Heart right ventricle (tissue), 16 donors: ENCODE data around the gene GH1. TPM values are rescaled to one million over a fixed set of nuclear protein-coding genes. Genes with fewer than 3 reads are reported as not detected.

Experiments
- ATAC-seq, 8 donors: fragments of 200-7000 bp; cut with Tn5 transposase; one replicate each; pipeline ENCODE4 v1.9.1; 2020; ENCODE audit warnings: mild to moderate bottlenecking in 8 of 8, moderate library complexity in 8 of 8, moderate number of reproducible peaks in 1 of 8
- DNase-seq, 2 donors: peaks; one replicate each; pipeline ENCODE4 v3.0.0-alpha.2; 2020
- H3K27ac ChIP-seq, 10 donors: fragments of 200-600 bp; sonication (generic) in 2 of 10; one replicate each; pipeline versions ENCODE4 v1.5.0 to v1.8.0; 2020 to 2022; ENCODE audit warnings: mild to moderate bottlenecking in 3 of 10
- H3K27me3 ChIP-seq, 7 donors: fragments of 200-600 bp; one replicate each; pipeline ENCODE4 v1.8.0; 2021 to 2022; ENCODE audit warnings: mild to moderate bottlenecking in 2 of 7
- H3K36me3 ChIP-seq, 9 donors: fragments of 200-600 bp; sonication (generic) in 1 of 9; one replicate each; pipeline versions ENCODE4 v1.5.0 to v1.8.0; 2020 to 2022; ENCODE audit warnings: mild to moderate bottlenecking in 2 of 9
- H3K4me1 ChIP-seq, 9 donors: fragments of 200-600 bp; sonication (generic) in 1 of 9; one replicate each; pipeline versions ENCODE4 v1.5.0 to v1.8.0; 2020 to 2022; ENCODE audit warnings: mild to moderate bottlenecking in 4 of 9
- H3K4me3 ChIP-seq, 10 donors: fragments of 200-600 bp; sonication (generic) in 2 of 10; one replicate each; pipeline versions ENCODE4 v1.5.0 to v1.8.0; 2020 to 2022; ENCODE audit warnings: mild to moderate bottlenecking in 7 of 10, moderate library complexity in 2 of 10
- H3K9me3 ChIP-seq, 11 donors: fragments of 200-600 bp in 10 of 11; sonication (generic) in 2 of 11; one replicate each; pipeline versions ENCODE4 v1.5.0 to v1.8.0; 2013 to 2022; ENCODE audit warnings: mild to moderate bottlenecking in 2 of 11, control low read depth in 1 of 11, moderate library complexity in 1 of 11
- WGBS, 2 donors: extraction: QIAGEN DNeasy Blood & Tissue Kit; methylation state at CpG; one replicate each; pipeline ENCODE4 v1.1.7; 2013; ENCODE audit warnings: inconsistent platforms in 1 of 2; 5-methylcytosine and 5-hydroxymethylcytosine counted together
- intact Hi-C, 10 donors: fragments of 100-400 bp; cut with DNase I; formaldehyde crosslinking; loops; one replicate each; pipeline versions ENCODE4 v1.11.1 to v1.14.2; 2022
- polyA plus RNA-seq, 2 donors: library from polyadenylated mRNA; stranded (reverse); fragments of 200-250 nt; gene quantifications; one replicate each; pipeline ENCODE4 v1.2.3, GENCODE V29; 2013
- total RNA-seq, 10 donors: library from RNA; stranded (reverse); fragmentation: NEBNext Ultra II Directional in 3 of 10; extraction: Animal tissue kit (Norgen Biotek cat#: 25700) in 3 of 10; gene quantifications; one replicate each; pipeline versions ENCODE4 v1.2.1 to v1.2.4, GENCODE V29; 2021 to 2023
- TF ChIP-seq, protein P1 (sequence below), 9 donors: fragments of 200-600 bp; sonication (generic) in 2 of 9; IDR thresholded peaks; one replicate each; pipeline versions ENCODE4 v1.5.0 to v1.8.0; 2021 to 2022; ENCODE audit warnings: antibody characterized with exemption in 9 of 9, mild to moderate bottlenecking in 5 of 9, moderate library complexity in 1 of 9
- donor health status: Arrhythmogenic right ventricular cardiomyopathy.
- donor health status: ischemic (EF 13 %, LVEDD 7.1; RV severe dilation, severe dysfunction).
- donor health status: healthy with polysubstance abuse.
- donor health status: DM: no; HTN: yes; CAD: no.
- donor health status: DM: no; HTN: no; CAD: no.
- donor health status: ischemic (EF 25% LVEDD 6.9; RV normal size, moderate dysfunction).
- donor health status: ischemic (EF 25% LVEDD 5.7; RV mildly dilated, moderate dysfunction).
- donor health status: healthy.
- donor health status: DM: yes; HTN: yes; CAD: no.
- donor health status: Ischemic cardiomyopathy.
- donor health status: ischemic (EF 35%, LVEDD 5.7; RV mildly dilated, moderate dysfunction).
- donor health status: nonischemic (EF 11% LVEDD 7.7; RV severe dilation, severe dysfunction).
- donor health status: DM: yes; HTN: yes; CAD: no.
- donor health status: PGD.
- donor health status: ischemic (EF 29% LVEDD 5.4; RV normal size, mild dysfunction).
- donor health status: nonischemic (EF 23%, LVEDD 6.1; RV moderate dilation, normal function).

Gene GH1
- total and polyA plus RNA-seq, 12 donors: not detected

DNA sequence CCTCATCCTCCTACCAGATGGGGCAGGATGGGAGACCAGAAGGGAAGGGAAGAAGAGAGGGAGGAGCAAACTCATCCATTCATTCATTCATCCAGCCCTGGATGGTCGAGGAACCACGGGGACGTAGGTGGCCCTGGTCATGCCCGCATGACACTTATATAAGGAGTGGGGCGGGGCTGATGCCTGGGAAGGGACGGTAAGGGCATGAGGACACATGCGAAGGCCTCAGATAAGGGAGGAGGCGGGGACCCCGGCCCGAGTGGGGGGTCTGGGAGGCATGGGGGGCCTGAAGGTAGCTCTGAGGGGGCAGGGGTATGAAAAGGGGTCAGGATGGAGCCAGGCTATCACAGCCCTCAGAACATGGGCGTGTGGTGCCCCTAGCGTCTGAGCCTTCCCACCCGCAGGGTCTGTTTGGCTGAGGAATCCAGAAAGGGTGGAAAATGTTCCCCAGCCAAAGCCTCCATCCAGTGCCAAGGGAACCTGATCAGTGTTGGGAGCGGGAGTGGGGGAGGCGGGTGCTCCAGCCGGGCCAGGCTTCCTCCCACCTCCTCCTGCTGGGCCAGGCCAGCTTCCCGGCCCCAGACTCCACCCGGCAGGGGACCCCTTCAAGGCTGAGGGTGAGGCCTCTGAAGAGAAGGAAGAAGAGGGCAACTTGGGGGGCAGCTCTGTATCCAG lies 31.1 kb upstream of the GH1 start:
- peaks cover 0 to 7% (median 0%) of the 10 kb centered on the region in 7 donors for H3K27me3 ChIP-seq
- intact Hi-C loops: loop anchor here in 5 of 10 donors (5.0 kb wide), 2 partner anchors 33 to 38 kb away; no protein-coding TSS in a partner anchor
- no peak for DNase-seq
- no peak for ATAC-seq
- no peaks in the 10 kb centered on the region for H3K36me3 ChIP-seq
- TF ChIP-seq, protein P1, sequence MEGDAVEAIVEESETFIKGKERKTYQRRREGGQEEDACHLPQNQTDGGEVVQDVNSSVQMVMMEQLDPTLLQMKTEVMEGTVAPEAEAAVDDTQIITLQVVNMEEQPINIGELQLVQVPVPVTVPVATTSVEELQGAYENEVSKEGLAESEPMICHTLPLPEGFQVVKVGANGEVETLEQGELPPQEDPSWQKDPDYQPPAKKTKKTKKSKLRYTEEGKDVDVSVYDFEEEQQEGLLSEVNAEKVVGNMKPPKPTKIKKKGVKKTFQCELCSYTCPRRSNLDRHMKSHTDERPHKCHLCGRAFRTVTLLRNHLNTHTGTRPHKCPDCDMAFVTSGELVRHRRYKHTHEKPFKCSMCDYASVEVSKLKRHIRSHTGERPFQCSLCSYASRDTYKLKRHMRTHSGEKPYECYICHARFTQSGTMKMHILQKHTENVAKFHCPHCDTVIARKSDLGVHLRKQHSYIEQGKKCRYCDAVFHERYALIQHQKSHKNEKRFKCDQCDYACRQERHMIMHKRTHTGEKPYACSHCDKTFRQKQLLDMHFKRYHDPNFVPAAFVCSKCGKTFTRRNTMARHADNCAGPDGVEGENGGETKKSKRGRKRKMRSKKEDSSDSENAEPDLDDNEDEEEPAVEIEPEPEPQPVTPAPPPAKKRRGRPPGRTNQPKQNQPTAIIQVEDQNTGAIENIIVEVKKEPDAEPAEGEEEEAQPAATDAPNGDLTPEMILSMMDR (IDR thresholded peaks at IDR 0.05): no peak
- no peak overlapping the region for H3K27ac ChIP-seq
- no peak overlapping the region for H3K4me3 ChIP-seq
- H3K4me1 ChIP-seq: peaks cover 0 to 34% (median 12%) of the 10 kb centered on the region in 9 donors
- no peaks in the 10 kb centered on the region for H3K9me3 ChIP-seq
- WGBS, 2 donors: 76 to 79% methylated on average over 18 of the region's 18 CpGs

DNA sequence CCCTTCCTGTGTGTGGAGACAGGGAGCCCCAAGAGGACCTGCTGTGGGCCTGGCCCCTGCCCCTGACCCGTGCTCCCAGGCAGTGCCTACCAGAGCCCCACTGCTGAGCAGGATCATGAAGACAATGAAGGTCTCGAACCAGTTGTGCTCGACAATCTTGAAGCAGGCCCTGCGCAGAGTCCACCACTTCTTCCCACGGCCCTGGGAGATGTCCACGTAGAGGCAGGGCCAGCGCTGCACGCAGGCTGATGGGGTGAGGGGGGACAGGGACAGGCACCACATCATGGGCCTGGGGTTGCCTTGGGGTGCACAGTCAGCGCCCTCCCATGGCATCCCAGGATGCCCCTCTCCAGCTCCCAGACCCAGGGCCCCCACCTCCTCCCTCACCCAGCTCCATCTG lies 29.9 kb upstream of the GH1 start:
- peaks cover 0 to 22% (median 2%) of the 10 kb centered on the region in 9 donors for H3K4me1 ChIP-seq
- DNase-seq (no peak), ATAC-seq (no peak)
- H3K27ac ChIP-seq: no peak overlapping the region
- TF ChIP-seq, protein P1 (IDR thresholded peaks at IDR 0.05): no peak
- intact Hi-C loops: loop anchor here in 3 of 10 donors (5.0 kb wide), 2 partner anchors 34 to 39 kb away; no protein-coding TSS in a partner anchor
- WGBS, 2 donors: 95 to 96% methylated on average over 9 of the region's 9 CpGs
- H3K4me3 ChIP-seq: no peak overlapping the region
- H3K36me3 ChIP-seq: no peaks in the 10 kb centered on the region
- H3K27me3 ChIP-seq: peaks cover 0 to 7% (median 0%) of the 10 kb centered on the region in 7 donors
- H3K9me3 ChIP-seq: no peaks in the 10 kb centered on the region

DNA sequence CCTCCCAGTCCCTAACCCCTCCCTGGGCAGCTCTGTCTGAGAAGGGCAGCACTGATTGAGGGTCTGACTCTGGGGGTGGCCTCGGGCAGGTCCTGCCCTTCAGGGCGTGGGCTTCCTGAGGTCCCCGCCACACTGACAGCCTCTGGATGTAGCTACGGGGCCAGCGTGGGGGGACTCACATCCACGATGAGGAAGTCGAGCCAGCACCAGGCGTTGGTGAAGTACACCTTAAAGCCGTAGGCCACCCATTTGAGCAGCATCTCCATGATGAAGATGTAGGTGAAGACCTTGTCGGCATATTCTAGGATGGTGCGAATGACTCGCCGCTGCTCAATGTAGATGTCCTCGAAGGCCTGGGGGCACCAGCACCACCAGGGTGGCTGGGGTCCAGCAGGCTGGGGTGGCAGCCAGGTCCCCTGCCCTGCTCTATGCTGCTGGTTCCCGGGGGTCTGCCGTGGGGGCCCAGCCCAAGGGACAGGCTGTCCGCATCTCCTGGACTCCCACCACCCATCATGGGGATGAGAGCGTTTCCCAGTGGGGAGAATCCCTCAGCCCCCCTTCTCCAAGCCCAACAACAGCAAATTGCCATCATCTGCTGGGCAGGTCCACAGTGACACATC lies 29.2 kb upstream of the GH1 start:
- DNase-seq: no peak
- 86 to 87% methylated on average over 18 of the region's 18 CpGs for WGBS, 2 donors
- Histone ChIP-seq H3K4me3 (no peak overlapping the region), H3K4me1 (peaks cover 0 to 20% (median 2%) of the 10 kb centered on the region in 9 donors), H3K36me3 (no peaks in the 10 kb centered on the region), H3K27me3 (peaks cover 0 to 7% (median 0%) of the 10 kb centered on the region in 7 donors), H3K9me3 (no peaks in the 10 kb centered on the region), H3K27ac (no peak overlapping the region)
- no peak for ATAC-seq
- intact Hi-C loops: loop anchor here in 3 of 10 donors (2.0 to 5.0 kb wide), 3 partner anchors 29 to 39 kb away; partner anchors contain the start of gene GH1 (in 1 of the 3)
- TF ChIP-seq, protein P1 (IDR thresholded peaks at IDR 0.05): no peak

DNA sequence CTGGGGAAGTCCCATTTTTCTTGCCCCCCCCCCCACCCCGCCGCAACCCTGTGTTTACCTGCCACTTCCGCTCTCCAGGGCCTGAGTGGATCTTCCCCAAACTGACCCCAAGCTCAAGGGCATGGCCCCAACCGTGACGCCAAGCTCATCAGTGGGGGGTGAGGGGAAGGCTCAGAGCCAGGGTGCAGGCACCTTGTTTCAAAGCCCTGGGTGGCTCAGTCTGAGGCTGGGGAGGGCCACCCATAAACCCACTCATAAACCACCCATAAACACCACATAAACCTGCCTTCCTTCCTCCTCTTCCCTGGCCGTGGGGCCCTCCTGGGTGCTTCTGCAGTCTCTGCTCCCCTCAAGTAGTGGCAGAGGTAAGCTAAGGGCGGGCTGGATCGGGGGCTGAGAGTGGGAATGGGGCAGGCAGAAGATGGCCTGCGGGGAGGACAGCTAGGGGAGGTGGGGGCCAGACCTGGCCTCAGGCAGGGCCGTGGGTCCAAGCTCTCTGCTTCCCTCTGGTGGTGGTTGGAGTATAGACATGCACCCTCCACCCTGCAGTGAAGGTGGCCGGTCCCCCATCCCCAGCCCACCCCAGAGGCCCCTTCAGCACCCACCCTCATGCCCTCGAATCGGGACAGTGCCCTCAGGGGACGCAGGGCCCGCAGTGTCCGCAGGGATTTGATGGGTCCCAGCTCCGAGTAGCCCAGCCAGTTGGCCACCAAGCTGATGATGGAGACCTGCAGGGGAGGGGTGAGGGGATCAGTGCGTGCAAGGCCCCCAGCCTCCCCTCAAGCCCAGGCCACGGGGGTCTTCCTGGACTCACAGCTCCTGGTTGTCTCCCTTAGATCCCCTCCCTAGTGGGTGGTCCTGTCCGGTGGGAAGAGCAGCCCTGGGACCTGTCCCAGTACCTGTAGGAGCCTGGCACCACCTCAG lies 28.1 kb upstream of the GH1 start:
- peaks cover 0 to 20% (median 2%) of the 10 kb centered on the region in 9 donors for H3K4me1 ChIP-seq
- intact Hi-C loops: loop anchor here in 3 of 10 donors (2.0 to 5.0 kb wide), 3 partner anchors 28 to 41 kb away; partner anchors contain the start of gene GH1 (in 1 of the 3)
- ATAC-seq: peak in 7 of 8 donors; percentile 70 to 81 (median 77)
- H3K27ac ChIP-seq: peak overlapping the region in 2 of 10 donors; percentile 29 to 36
- DNase-seq: peak; percentile 35 to 54
- peaks cover 0 to 7% (median 0%) of the 10 kb centered on the region in 7 donors for H3K27me3 ChIP-seq
- H3K9me3 ChIP-seq: no peaks in the 10 kb centered on the region
- no peak overlapping the region for H3K4me3 ChIP-seq
- TF ChIP-seq, protein P1 (IDR thresholded peaks at IDR 0.05): peak; percentile 64 to 89 (median 83)
- 38 to 43% methylated on average over 19 to 20 of the region's 20 CpGs for WGBS, 2 donors
- H3K36me3 ChIP-seq: no peaks in the 10 kb centered on the region
